DMS79 treated with DMSO at 0.1 percent for 48 hours (cell line): ENCODE results near the gene NPW.
A peak's percentile ranks its signal among the peaks of the same experiment; 100 is the strongest.

Experiments
- DNase-seq: peaks from one replicate; lab custom pipeline; 2025; lab: John Stamatoyannopoulos, UW

NPW gene

GRCh38 chr16:2036200-2036966 lies 16.8 kb downstream of the NPW start:
- no peak for DNase-seq

- no peak for DNase-seq
Observed at GRCh38 chr16:2037115-2037514, 17.5 kb downstream of the NPW start.

- DNase-seq: no peak
Observed at GRCh38 chr16:2037647-2038381, 18.2 kb downstream of the NPW start.

GRCh38 chr16:2038382-2039231 lies 19.0 kb downstream of the NPW start:
- no peak for DNase-seq

GRCh38 chr16:2039274-2040031 lies 19.9 kb downstream of the NPW start:
- no peak for DNase-seq

GRCh38 chr16:2040041-2040786 lies 20.6 kb downstream of the NPW start:
- no peak for DNase-seq

GRCh38 chr16:2040787-2041522 lies 21.4 kb downstream of the NPW start:
- peak; percentile 53 for DNase-seq

- DNase-seq: peak; percentile 88
Observed at GRCh38 chr16:2042171-2042985, 22.8 kb downstream of the NPW start.

- DNase-seq: peak; percentile 47
Observed at GRCh38 chr16:2042986-2043666, 23.5 kb downstream of the NPW start.

- DNase-seq: no peak
Observed at GRCh38 chr16:2043667-2044451, 24.3 kb downstream of the NPW start.

GRCh38 chr16:2044541-2044940 lies 25.0 kb downstream of the NPW start:
- DNase-seq: no peak

- DNase-seq: no peak
Observed at GRCh38 chr16:2045965-2046892, 26.6 kb downstream of the NPW start.

GRCh38 chr16:2046893-2047329 lies 27.3 kb downstream of the NPW start:
- DNase-seq: no peak

GRCh38 chr16:2047330-2048115 lies 27.9 kb downstream of the NPW start, which contains the start of the genes NTHL1 and TSC2:
TSS of gene NTHL1 (minus strand) at chr16:2047834. CDS start at chr16:2047823, 11 bp downstream.
TSS of gene TSC2 (plus strand) at chr16:2047985. CDS start at chr16:2048616, 631 bp downstream.
- DNase-seq: peak; percentile 84

GRCh38 chr16:2048116-2048543 lies 28.5 kb downstream of the NPW start:
- DNase-seq: no peak

- no peak for DNase-seq
Observed at GRCh38 chr16:2053211-2053610, 33.6 kb downstream of the NPW start.
